HG03280 (cell line): Measurements from ENCODE around the gene OSTC.

Experiments
- ATAC-seq: cut with Tn5 transposase; IDR thresholded peaks from one replicate; pipeline ENCODE4 v1.9.1; 2021; ENCODE audit warnings: mild to moderate bottlenecking, moderate library complexity; ENCODE audit not compliant: unreplicated experiment

OSTC gene

DNA sequence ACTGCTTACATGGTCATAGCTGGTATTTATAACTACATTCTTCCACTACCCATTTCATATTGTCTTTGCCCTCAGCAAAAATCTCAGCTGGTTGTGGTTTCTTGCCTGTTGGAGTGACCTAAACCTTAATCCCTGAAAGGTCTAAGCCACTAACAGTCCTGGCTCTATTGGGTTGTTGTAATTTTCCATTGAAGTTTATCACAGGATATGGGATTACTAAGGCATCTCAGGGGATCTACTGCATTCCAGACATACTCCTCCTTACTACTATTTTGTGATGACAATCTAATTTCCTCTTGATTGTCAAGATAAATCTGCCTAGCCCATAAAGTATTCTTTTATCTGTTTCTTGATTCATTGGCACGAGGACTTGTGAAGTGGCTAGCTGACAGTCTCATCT is 6.2 kb upstream of the OSTC start:
- no peak for ATAC-seq

- no peak for ATAC-seq
These were observed 3.7 kb upstream of the OSTC start for GRCh38 chr4:108646706-108647105.

DNA sequence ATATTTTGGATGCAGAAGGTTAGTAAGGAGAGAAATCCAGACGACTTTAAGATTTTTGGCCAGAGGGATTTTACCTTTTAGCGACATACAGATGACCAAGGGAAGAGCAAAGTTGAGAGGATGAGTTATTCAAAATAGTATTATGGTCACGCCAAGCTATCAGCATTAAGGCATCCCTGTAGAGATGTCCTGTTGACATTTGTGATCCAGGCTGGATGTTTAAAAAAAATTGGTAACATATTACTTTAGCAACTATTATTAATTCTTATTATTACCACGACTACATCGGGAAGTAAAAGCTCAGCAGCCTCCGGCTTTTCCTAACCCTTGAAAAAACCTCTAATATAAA is 562 bp upstream of the OSTC start:
- ATAC-seq: peak; percentile 10

GRCh38 chr4:108651014-108651791 is 804 bp downstream of the OSTC start:
- peak; percentile 39 for ATAC-seq

DNA sequence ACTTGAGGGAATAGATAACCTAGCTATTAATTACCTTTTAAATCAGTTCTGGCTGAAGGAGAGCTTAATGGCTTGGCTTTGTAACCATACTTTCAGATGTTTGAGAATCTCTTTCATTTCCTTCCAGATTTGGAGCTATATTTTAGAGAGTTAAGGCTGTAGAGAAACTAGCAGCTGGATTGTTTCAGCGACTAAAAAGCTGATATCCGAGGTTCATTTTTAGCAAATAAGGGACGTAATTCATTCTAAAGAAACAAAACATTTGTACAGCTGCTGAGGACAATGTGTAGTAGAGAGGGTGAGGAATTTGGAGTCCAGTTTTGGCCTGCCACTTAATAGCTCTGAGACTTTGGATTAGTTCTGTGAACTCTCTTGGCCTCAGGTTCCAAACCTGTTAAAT is 12.2 kb downstream of the OSTC start:
- no peak for ATAC-seq

DNA sequence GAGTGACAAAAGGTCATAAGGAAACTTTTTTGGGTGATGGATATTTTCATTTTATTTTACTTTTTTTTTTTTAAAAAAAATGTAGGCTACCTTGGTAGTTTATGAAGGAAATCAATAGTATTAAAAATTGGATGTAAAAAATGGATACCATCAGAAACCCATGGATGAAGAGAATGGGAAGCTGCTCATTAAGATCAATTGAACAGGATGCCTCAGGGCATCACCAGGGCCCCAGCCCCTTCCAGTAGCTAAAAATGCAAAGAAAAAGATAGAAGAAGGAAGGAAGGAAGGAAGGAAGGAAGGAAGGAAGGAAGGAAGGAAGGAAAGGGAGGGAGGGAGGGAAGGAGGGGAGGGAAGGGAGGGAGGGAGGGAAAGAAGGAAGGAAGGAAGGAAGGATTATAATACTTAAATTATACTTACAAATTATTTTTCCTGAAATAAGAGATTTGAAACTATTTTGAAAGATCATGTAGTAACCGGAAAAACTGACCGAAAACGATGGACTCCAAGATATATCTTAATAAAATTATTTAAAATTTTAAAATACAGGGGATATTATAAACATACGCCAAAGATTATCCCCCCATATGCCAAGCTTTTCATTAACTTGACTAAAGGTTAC is 24.1 kb downstream of the OSTC start:
- no peak for ATAC-seq

DNA sequence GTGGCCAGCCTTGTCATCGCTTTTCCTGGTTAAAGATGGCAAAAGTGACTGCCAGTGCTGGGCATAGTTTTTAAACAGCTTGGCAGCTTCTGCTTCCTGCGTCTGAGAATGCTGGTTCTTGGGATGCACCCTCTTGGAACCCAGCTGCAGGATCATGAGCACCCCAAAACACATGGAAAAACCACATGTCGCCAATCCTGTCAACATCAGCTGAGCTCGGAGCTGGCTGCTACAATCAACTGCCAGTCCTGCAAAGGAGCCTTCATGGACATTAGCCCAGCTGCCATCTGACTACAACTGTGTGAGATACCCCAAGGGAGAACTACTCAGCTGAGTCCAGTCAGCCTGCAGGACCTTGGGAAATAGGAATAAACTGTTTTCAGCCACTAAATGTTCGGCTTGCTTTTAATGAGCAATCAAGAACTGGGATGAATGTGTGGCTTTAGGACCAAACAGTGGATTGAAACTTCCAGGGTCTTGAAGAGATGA is 31.0 kb downstream of the OSTC start:
- ATAC-seq: no peak

DNA sequence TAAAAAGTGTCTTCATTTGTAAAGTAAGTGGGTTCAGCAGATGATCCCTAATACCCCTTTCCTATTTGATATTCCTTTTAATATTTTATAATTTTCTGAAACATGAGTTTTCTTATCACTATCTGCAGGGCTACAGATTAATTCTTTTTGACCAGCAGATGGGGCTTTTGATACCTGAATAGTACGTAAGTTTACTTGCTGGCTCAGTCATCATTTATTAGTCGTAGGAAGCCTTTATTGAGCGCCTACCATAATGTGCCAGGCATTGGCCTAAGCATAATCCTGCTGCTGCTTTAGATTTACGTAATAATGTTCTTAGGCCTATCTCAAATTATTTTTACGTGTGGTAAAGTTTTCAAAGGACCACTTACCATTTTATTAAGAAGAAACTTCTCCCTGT is 33.1 kb downstream of the OSTC start:
- no peak for ATAC-seq

DNA sequence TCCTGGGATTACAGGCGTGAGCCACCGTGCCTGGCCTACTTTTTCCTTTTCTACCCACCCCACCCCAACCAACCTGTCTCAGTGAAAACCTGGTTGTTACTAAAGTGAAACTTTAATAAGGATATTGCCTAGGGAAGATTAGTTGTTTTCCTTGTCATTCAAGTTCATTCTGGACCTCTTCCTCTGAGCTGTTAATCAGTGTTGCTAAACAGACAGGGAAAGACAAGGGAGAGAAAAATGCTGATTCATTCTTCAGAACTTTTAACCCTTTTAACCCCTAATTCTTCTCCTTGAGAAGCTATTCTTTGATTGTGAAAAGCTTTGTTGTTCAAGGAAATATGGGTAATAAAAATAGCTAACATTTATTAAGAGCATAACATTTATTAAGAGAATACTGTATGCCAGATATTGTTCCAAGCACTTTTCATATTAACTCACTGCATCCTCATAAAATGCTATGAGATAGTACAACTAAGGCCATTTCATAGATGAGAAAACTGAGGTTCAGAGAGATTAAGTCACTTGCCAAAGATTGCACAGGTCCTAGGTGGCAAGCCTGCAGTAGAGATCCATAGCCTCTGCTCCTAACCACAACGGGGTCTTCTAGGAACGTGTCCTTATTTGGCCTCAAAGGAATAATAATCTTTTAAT is 34.8 kb downstream of the OSTC start:
- ATAC-seq: no peak

- ATAC-seq: no peak
These were observed 40.3 kb downstream of the OSTC start for GRCh38 chr4:108690738-108691137.

- ATAC-seq: no peak
These were observed 42.8 kb downstream of the OSTC start for GRCh38 chr4:108693211-108693610.

GRCh38 chr4:108693819-108694218 is 43.4 kb downstream of the OSTC start:
- ATAC-seq: no peak

GRCh38 chr4:108694423-108694822 is 44.0 kb downstream of the OSTC start:
- no peak for ATAC-seq

DNA sequence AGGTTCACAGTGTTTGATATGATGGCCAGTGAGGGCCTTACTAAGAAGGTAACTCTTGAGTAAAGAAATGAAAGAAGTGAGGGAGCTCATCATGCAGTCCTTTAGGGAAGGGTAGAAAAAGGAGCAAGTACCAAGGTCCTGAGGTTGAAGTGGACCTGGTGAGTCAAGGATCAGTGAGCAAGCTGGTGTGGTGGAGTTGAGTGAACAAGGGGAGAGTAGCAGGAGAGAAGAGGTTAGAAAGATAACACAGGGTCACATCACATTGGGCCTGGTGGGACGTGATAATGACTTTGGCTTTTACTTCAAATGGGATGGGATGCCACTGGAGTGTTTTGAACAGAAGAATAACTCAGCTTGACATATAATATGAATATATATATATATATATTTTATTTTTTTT is 44.7 kb downstream of the OSTC start:
- no peak for ATAC-seq

GRCh38 chr4:108696160-108696559 is 45.8 kb downstream of the OSTC start:
- no peak for ATAC-seq

GRCh38 chr4:108700081-108700757 is 49.8 kb downstream of the OSTC start:
- ATAC-seq: no peak

DNA sequence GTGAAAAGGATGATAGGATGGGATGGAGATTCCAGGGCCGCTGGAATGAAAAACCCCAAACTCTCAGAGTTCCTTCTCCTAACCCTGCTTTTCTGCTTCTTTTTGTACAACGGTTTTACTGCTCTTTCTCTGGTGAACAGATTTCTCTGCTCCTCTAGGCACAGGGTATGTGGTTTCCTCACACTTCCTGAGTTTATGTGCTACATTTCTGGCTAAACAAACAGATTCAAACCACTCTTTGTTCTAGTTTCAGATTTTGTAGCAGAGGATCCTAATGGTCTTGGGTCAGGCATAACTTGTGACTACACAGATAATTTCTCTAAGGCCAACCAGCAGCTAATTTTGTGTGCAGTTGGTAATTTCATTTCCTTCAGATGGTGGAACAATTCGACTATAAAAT is 52.6 kb downstream of the OSTC start:
- ATAC-seq: no peak

DNA sequence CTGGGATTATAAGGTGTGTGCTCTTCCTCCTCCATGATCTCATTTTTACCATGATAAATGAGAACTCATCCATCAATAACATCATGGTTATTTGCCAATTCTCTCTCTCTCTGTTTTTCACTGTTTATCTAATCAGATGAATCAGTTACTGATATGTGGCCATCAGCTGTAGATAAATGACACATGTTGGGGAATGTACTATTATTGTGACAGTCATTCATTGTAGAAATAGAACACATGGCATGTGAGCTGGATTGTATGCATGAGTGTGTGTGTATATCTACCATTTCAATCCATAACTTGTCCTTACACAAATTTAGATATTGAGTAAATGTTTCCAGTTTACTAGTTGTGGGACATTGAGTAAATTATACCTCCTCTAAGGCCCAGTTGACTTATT is 53.0 kb downstream of the OSTC start:
- ATAC-seq: no peak

GRCh38 chr4:108703966-108704365 is 53.6 kb downstream of the OSTC start:
- no peak for ATAC-seq

GRCh38 chr4:108706289-108706688 is 55.9 kb downstream of the OSTC start:
- no peak for ATAC-seq

DNA sequence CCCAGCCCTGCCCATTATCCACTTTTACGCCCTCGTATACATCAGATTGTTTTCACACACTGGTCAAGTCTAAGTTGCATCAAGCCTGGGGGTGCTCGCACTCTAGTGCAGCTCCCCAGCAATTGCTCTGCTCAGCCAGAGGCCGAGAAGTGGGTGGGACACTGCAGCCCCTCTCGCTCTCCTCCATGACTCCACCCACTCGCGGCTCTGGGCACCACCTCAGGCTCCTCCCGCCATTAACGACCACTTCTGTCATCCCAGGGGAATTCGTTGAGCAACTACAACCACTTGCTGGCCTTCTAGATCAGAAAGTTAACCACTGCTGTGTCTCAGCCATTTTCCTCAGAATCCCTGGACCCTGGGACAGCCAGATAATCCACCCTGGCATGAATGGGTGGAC is 58.8 kb downstream of the OSTC start:
- ATAC-seq: no peak

DNA sequence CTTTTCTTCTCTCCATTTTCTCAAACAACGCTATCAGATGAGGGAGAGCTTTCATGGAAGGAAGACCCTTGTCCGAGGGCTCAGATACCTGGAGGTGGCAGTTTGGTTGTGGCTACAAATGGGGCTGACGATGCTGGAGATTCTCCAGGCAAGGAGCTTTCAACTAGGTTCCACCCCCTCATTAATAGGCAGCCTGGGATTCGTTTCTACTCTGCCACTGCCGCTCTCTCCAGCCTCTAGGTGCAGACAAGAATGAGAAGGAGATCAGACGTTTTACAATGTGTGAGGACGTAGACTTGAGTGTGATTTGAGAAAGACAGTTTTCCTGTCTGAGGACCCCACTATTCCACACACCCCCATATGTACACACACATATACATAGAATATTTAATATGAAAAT is 59.3 kb downstream of the OSTC start:
- no peak for ATAC-seq
